ENCODE results near the gene TMCC2. TPM values are rescaled to one million over a fixed set of nuclear protein-coding genes. Genes with fewer than 3 reads are reported as not detected.

The TMCC2 gene
- total and polyA plus RNA-seq, 3 donors from 2014 or later: 8.5 to 14.7 (median 12.1) TPM

DNA sequence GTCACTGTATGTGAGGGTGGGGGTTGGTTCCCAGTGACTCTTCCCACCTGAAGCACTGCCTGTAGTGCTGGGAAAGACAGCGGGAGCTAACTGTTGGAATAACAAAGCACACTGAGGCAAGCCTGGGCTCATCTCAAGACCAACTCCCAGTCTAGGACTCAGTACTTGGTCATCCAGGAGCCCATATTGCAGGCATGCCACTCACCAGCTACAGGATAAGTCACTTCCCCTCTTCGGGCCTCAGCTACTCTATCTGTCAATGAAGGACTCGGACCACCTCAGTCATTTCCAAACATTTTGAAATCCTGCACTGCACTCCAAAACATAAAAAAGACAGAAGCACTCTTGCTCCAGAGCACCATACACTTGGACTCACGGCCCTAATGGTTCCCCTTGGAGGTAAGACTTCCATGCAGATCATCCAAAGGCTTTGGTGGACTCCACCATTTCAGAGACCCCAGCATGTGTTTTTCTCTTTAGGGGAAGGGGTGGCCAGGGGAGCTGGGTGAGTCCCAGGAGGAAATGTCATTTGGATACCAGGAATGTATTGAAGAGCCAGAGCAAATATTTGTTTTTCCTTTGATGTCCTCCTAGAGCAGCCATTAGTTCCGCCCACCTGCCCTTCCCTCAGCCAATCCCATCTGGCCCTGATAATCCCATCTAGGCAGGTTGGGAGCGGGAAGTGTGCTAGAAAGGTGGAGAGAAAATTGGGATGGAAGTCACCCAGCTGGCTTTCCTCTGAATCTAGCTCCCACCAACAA lies 90.7 kb downstream of the TMCC2 start:
- H3K27me3 ChIP-seq: no peaks in the 10 kb centered on the region
- H3K4me3 ChIP-seq: no peak overlapping the region
- H3K4me1 ChIP-seq: peaks cover 40% of the 10 kb centered on the region
- intact Hi-C loops (cut with DNase I; ENCODE audit: low total_unique reads): no loop called here
- no peak overlapping the region for H3K27ac ChIP-seq
- H3K9me3 ChIP-seq: no peaks in the 10 kb centered on the region
- 82 to 88% methylated on average over 6 of the region's 6 CpGs for WGBS, 2 donors
- no peaks in the 10 kb centered on the region for H3K36me3 ChIP-seq (ENCODE audit: low read depth, missing control alignments)
- no peak for DNase-seq
- TF ChIP-seq POLR2A (IDR thresholded peaks at IDR 0.05): no peak
- TF ChIP-seq CTCF (IDR thresholded peaks at IDR 0.05): no peak

GRCh38 chr1:205319081-205320018 lies 91.6 kb downstream of the TMCC2 start:
- TF ChIP-seq POLR2A (IDR thresholded peaks at IDR 0.05) (no peak), CTCF (IDR thresholded peaks at IDR 0.05) (no peak)
- 51 to 55% methylated on average over 6 of the region's 6 CpGs for WGBS, 2 donors
- H3K9me3 ChIP-seq: no peaks in the 10 kb centered on the region
- peaks cover 30% of the 10 kb centered on the region for H3K4me1 ChIP-seq
- peak overlapping the region in 1 of 2 donors; percentile 73 for H3K4me3 ChIP-seq
- no peaks in the 10 kb centered on the region for H3K27me3 ChIP-seq
- intact Hi-C loops (cut with DNase I; ENCODE audit: low total_unique reads): no loop called here
- no peak overlapping the region for H3K27ac ChIP-seq
- peak; percentile 66 for DNase-seq
- no peaks in the 10 kb centered on the region for H3K36me3 ChIP-seq (ENCODE audit: low read depth, missing control alignments)

DNA sequence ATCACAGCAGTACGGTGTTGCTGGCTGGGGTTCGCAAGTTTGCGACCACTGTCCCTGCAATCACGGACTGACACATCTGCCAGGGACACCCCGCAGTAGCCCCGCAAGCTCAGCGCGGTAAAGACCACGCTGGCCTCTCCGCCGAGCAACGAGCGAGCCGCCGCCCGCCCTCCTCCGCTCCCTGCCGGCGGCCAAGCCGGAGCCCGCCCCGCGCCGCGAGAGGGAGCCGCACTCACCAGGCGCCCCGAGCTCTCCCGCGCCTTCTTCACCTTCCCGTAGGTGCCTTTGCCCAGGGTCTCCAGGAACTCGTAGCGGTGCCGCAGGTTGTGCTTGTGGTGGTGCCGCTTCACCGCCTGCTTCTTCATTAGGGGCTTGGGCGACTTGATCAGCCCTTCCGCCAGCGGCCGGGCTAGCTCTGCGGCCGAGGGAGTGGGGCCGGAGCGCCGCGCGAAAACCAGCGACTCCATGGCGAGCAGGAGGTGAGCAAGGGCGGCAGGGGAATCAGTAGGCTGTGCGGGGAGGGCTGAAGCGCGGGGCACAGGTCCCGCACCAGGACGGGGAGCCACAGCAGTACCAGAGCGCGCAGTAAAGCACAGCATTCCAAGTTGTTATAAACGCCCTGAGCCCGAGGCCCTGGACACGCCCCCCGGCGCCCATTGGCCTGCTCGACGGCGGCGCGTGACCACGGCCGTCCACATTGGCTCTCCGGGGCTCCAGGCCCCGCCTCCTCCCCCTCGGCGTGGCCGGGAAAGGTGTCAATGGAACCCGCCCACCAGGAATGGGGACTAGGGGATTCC lies 93.6 kb downstream of the TMCC2 start, which contains the start of gene NUAK2:
TSS of gene NUAK2 (minus strand) at position 584 of the 797 bp plus-strand sequence. CDS start at position 467, 117 bp downstream.
- H3K27me3 ChIP-seq: no peaks in the 10 kb centered on the region
- 1% methylated on average over 10 to 75 of the region's 75 CpGs for WGBS, 2 donors
- peak within 1 kb of the TSS; percentile 61 to 73 for H3K4me3 ChIP-seq
- H3K9me3 ChIP-seq: no peaks in the 10 kb centered on the region
- no peaks in the 10 kb centered on the region for H3K36me3 ChIP-seq (ENCODE audit: low read depth, missing control alignments)
- TF ChIP-seq CTCF (IDR thresholded peaks at IDR 0.05) (peak in 1 of 3 experiments; percentile 21), POLR2A (IDR thresholded peaks at IDR 0.05) (peak; percentile 50)
- intact Hi-C loops (cut with DNase I; ENCODE audit: low total_unique reads): no loop called here
- peak within 1 kb of the TSS; percentile 25 to 36 for H3K27ac ChIP-seq
- DNase-seq: peak; percentile 96
- peaks cover 26% of the 10 kb centered on the region for H3K4me1 ChIP-seq

DNA sequence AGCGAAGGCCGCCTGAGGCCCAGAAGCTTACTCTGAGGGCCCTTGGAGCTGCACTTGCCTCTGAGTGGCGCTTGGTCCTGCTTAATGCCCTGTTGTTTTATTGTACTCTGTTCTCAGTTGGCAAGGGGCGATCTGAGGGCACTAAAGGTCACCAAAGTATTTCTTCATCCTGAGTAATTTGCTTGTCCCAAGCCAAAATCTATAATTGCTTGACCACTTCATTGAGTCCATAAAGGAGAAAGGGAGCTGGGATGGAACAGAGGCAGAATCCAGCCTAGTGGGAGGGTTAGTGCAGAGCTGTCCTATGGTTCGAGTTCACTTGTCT lies 94.2 kb downstream of the TMCC2 start:
- no peaks in the 10 kb centered on the region for H3K9me3 ChIP-seq
- DNase-seq: no peak
- no peak overlapping the region for H3K27ac ChIP-seq
- TF ChIP-seq POLR2A (IDR thresholded peaks at IDR 0.05): no peak
- TF ChIP-seq CTCF (IDR thresholded peaks at IDR 0.05): no peak
- intact Hi-C loops (cut with DNase I; ENCODE audit: low total_unique reads): no loop called here
- H3K27me3 ChIP-seq: no peaks in the 10 kb centered on the region
- WGBS, 2 donors: 60 to 69% methylated on average over 3 to 5 of the region's 5 CpGs
- peak overlapping the region in 1 of 2 donors; percentile 73 for H3K4me3 ChIP-seq
- H3K4me1 ChIP-seq: peaks cover 23% of the 10 kb centered on the region
- no peaks in the 10 kb centered on the region for H3K36me3 ChIP-seq (ENCODE audit: low read depth, missing control alignments)

Other genes with a start within 250 kb of the TMCC2 start
- gene CNTN2, start 184.7 kb upstream of the TMCC2 start, total RNA-seq: 10 to 100 TPM; 16.4 to 17.2 TPM
- gene CNTN2, start 184.7 kb upstream of the TMCC2 start, polyA plus RNA-seq (ENCODE audit: insufficient read depth, low read depth, low replicate concordance): 31.9 TPM
- gene TMEM81, start 143.5 kb upstream of the TMCC2 start, total RNA-seq: 1 to 10 TPM; 5.7 to 5.9 TPM
- 6.8 TPM for gene TMEM81, start 143.5 kb upstream of the TMCC2 start, polyA plus RNA-seq (ENCODE audit: insufficient read depth, low read depth, low replicate concordance)
- 10 to 100 TPM; 19.1 to 20.3 TPM for gene RBBP5, start 106.0 kb upstream of the TMCC2 start, total RNA-seq
- gene RBBP5, start 106.0 kb upstream of the TMCC2 start, polyA plus RNA-seq (ENCODE audit: insufficient read depth, low read depth, low replicate concordance): 11.7 TPM
- gene DSTYK, start 16.2 kb upstream of the TMCC2 start, total RNA-seq: 10 to 100 TPM; 15.2 to 17.2 TPM
- gene DSTYK, start 16.2 kb upstream of the TMCC2 start, polyA plus RNA-seq (ENCODE audit: insufficient read depth, low read depth, low replicate concordance): 15.4 TPM
- 10 to 100 TPM; 13.4 to 19.6 TPM for gene NUAK2, start 93.8 kb downstream of the TMCC2 start, total RNA-seq
- 7.2 TPM for gene NUAK2, start 93.8 kb downstream of the TMCC2 start, polyA plus RNA-seq (ENCODE audit: insufficient read depth, low read depth, low replicate concordance)
- gene KLHDC8A, start 129.0 kb downstream of the TMCC2 start, total RNA-seq: 10 to 100 TPM; 11.7 to 12.9 TPM
- 10.5 TPM for gene KLHDC8A, start 129.0 kb downstream of the TMCC2 start, polyA plus RNA-seq (ENCODE audit: insufficient read depth, low read depth, low replicate concordance)
- gene LEMD1, start 194.1 kb downstream of the TMCC2 start, total RNA-seq: 10 to 100 TPM; 35.2 to 71.1 TPM
- gene LEMD1, start 194.1 kb downstream of the TMCC2 start, polyA plus RNA-seq (ENCODE audit: insufficient read depth, low read depth, low replicate concordance): 83.2 TPM
- gene BLACAT1, start 228.1 kb downstream of the TMCC2 start, total RNA-seq: 10 to 100 TPM; 14.4 to 15.5 TPM
- 5.9 TPM for gene BLACAT1, start 228.1 kb downstream of the TMCC2 start, polyA plus RNA-seq (ENCODE audit: insufficient read depth, low read depth, low replicate concordance)

Measured in testis (tissue), 3 donors.